Measurements from ENCODE around the gene RBM4. TPM values are rescaled to one million over a fixed set of nuclear protein-coding genes. Genes with fewer than 3 reads are reported as not detected.

Gene RBM4
- total RNA-seq, 1 experiment from 2014 or later: 94.4 TPM

- Histone ChIP-seq H3K4me2 (ENCODE audit: low read length) (no peak overlapping the region), H3K36me3 (ENCODE audit: control insufficient read depth in 1 of 2, insufficient read depth in 2 of 2, low read length in 2 of 2) (peaks cover 2 to 4% of the 10 kb centered on the region in 2 experiments; a peak in 1 of 4 replicates), H3K9ac (ENCODE audit: low read length) (no peak overlapping the region), H3K27me3 (ENCODE audit: insufficient read depth, low read length) (no peaks in the 10 kb centered on the region), H4K20me1 (ENCODE audit: insufficient read depth) (no peaks in the 10 kb centered on the region), H3K9me3 (ENCODE audit: control insufficient read depth in 1 of 2, insufficient read depth in 1 of 2, low read depth in 1 of 2, low read length in 2 of 2) (no peaks in the 10 kb centered on the region), H3K79me2 (ENCODE audit: insufficient read depth, low read length) (no peaks in the 10 kb centered on the region; the same call in 1 of the 2 replicates), H3K27ac (ENCODE audit: low read depth, low read length) (no peak overlapping the region), H3K4me3 (replicated peaks in 1 of 2; ENCODE audit: low read depth in 1 of 2, low read length in 2 of 2) (no peak overlapping the region), H3K4me1 (ENCODE audit: control insufficient read depth in 1 of 2, insufficient read depth in 2 of 2, low read length in 2 of 2) (no peaks in the 10 kb centered on the region), H3K9me2 (ENCODE audit: insufficient read depth) (no peaks in the 10 kb centered on the region), H2AFZ (ENCODE audit: low read depth, low read length, poor library complexity, severe bottlenecking) (no peak overlapping the region)
- DNase-seq (ENCODE audit: low read depth, low spot score) (no peak), ATAC-seq (no peak)
- intact Hi-C loops (cut with micrococcal nuclease): no loop called here
- POLR2A ChIA-PET: interaction anchor here (0.8 kb wide), 1 partner anchor 38 kb away, joined by 3 read pairs; the partner anchor contains the start of gene RBM4
- CTCF ChIA-PET: no interaction called here
- TF ChIP-seq FOSL1 (IDR thresholded peaks at IDR 0.05; ENCODE audit: low read depth): no peak
- TF ChIP-seq CEBPB (IDR thresholded peaks at IDR 0.05; ENCODE audit: low read depth): no peak
- TF ChIP-seq EZH2phosphoT487 (IDR thresholded peaks at IDR 0.05; ENCODE audit: borderline replicate concordance): no peak
- no peak for TF ChIP-seq CTCF (IDR thresholded peaks at IDR 0.05 in 2 of 3, conservative IDR thresholded peaks at IDR 0.05 in 1 of 3; ENCODE audit: borderline replicate concordance in 1 of 3, insufficient read depth in 1 of 3, low read depth in 2 of 3, low read length in 2 of 3)
- no peak for TF ChIP-seq POLR2A (IDR thresholded peaks at IDR 0.05; ENCODE audit: borderline replicate concordance, extremely low read depth, insufficient read depth, insufficient read length)
- no peak for TF ChIP-seq ZNF274 (IDR thresholded peaks at IDR 0.05; ENCODE audit: low read depth, low read length)
- no peak for TF ChIP-seq JUND (IDR thresholded peaks at IDR 0.05)
- TF ChIP-seq SRF (IDR thresholded peaks at IDR 0.05; ENCODE audit: low read depth): no peak
- no peak for TF ChIP-seq TCF7L2 (IDR thresholded peaks at IDR 0.05; ENCODE audit: borderline replicate concordance, extremely low read depth, insufficient read depth, insufficient read length)
- TF ChIP-seq SP1 (IDR thresholded peaks at IDR 0.05; ENCODE audit: low read depth): no peak
- no peak for TF ChIP-seq POLR2AphosphoS5 (IDR thresholded peaks at IDR 0.05; ENCODE audit: low read depth, low read length)
- no TSS peak for BruUV-seq (replicated peaks)
- RAD21 ChIA-PET (ENCODE audit: low non-redundant PET in 1 of 2, low total read pairs in 2 of 2, uncharacterized antibody in 2 of 2, unreplicated experiment in 2 of 2): interaction anchor here in 1 of 2 experiments (0.7 kb wide), 1 partner anchor 78 kb away, joined by 3 read pairs; no protein-coding TSS in a partner anchor
Measured at GRCh38 chr11:66600219-66600618, 38.3 kb upstream of the RBM4 start.
